ENCODE results near the gene CHST8.

DNA sequence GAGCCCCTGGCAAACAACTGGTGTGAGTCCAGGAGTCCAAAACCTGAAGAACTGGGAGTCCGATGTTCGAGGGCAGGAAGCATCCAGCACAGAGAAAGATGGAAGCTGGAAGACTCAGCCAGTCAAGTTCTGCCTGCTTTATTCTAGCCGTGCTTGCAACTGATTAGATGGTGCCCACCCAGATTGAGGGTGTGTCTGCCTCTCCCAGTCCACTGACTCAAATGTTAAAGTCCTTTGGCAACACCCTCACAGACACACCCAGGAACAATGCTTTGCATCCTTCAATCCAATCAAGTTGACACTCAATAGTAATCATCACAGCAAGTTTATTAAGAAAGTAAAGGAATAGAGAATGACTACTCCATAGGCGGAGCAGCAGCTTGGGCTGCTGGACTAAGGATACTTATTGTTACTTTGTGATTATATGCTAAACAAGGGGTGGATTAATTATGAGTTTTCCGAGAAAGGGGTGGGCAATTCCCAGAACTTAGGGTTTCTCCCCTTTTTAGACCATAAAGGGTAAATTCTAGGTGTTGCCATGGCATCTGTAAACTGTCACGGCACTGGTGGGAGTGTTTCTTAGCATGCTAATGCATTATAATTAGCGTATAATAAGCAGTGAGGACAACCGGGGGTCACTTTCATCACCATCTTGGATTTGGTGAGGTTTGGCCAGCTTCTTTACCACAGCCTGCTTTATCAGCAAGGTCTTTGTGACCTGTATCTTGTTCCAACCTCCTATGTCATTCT, 109.3 kb downstream of the CHST8 start:
- no peak for TF ChIP-seq POLR2AphosphoS5 (IDR thresholded peaks at IDR 0.05; ENCODE audit: insufficient read depth in 1 of 2, low read depth in 1 of 2)
- TF ChIP-seq, protein P1, sequence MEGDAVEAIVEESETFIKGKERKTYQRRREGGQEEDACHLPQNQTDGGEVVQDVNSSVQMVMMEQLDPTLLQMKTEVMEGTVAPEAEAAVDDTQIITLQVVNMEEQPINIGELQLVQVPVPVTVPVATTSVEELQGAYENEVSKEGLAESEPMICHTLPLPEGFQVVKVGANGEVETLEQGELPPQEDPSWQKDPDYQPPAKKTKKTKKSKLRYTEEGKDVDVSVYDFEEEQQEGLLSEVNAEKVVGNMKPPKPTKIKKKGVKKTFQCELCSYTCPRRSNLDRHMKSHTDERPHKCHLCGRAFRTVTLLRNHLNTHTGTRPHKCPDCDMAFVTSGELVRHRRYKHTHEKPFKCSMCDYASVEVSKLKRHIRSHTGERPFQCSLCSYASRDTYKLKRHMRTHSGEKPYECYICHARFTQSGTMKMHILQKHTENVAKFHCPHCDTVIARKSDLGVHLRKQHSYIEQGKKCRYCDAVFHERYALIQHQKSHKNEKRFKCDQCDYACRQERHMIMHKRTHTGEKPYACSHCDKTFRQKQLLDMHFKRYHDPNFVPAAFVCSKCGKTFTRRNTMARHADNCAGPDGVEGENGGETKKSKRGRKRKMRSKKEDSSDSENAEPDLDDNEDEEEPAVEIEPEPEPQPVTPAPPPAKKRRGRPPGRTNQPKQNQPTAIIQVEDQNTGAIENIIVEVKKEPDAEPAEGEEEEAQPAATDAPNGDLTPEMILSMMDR (IDR thresholded peaks at IDR 0.05), result no peak
